CD4-positive, alpha-beta T cell treated with Interferon gamma for 1 hour (primary cell): ENCODE data around the gene KCNE4.
"Not testable (repeated sequence)": the region's sequence is repeated elsewhere in the genome, so short reads cannot be mapped to it uniquely, and the experiment has no call there.

Source experiments
- DNase-seq: peaks from one replicate; pipeline ENCODE4 v3.0.0-alpha.2; 2020

KCNE4 gene

GRCh38 chr2:223058952-223059716, 7.1 kb downstream of the KCNE4 start:
- no peak for DNase-seq

GRCh38 chr2:223060201-223060825, 8.3 kb downstream of the KCNE4 start:
- DNase-seq, result no peak

- DNase-seq, result no peak
These were observed 10.4 kb downstream of the KCNE4 start for GRCh38 chr2:223062396-223062795.

- DNase-seq, result no peak
These were observed 13.1 kb downstream of the KCNE4 start for GRCh38 chr2:223065107-223065506.

- DNase-seq, result no peak
These were observed 14.7 kb downstream of the KCNE4 start for GRCh38 chr2:223066721-223067120.

GRCh38 chr2:223068071-223068470, 16.1 kb downstream of the KCNE4 start:
- no peak for DNase-seq

- no peak for DNase-seq
These were observed 17.5 kb downstream of the KCNE4 start for GRCh38 chr2:223069465-223069864.

- no peak for DNase-seq
These were observed 18.0 kb downstream of the KCNE4 start for GRCh38 chr2:223069988-223070387.

GRCh38 chr2:223071139-223071538, 19.1 kb downstream of the KCNE4 start:
- no peak for DNase-seq

- DNase-seq, result no peak
These were observed 20.8 kb downstream of the KCNE4 start for GRCh38 chr2:223072826-223073225.

GRCh38 chr2:223075301-223076270, 23.6 kb downstream of the KCNE4 start:
- DNase-seq, result no peak

- no peak for DNase-seq
These were observed 24.6 kb downstream of the KCNE4 start for GRCh38 chr2:223076573-223076972.

- no peak for DNase-seq
These were observed 26.5 kb downstream of the KCNE4 start for GRCh38 chr2:223078482-223078881.

- no peak for DNase-seq
These were observed 27.4 kb downstream of the KCNE4 start for GRCh38 chr2:223079378-223079777.

- no peak for DNase-seq
These were observed 27.9 kb downstream of the KCNE4 start for GRCh38 chr2:223079925-223080324.

- DNase-seq, result not testable (repeated sequence)
These were observed 28.9 kb downstream of the KCNE4 start for GRCh38 chr2:223080790-223081360.

GRCh38 chr2:223081789-223082188, 29.8 kb downstream of the KCNE4 start:
- DNase-seq, result no peak

- no peak for DNase-seq
These were observed 30.7 kb downstream of the KCNE4 start for GRCh38 chr2:223082706-223083105.

- no peak for DNase-seq
These were observed 31.5 kb downstream of the KCNE4 start for GRCh38 chr2:223083402-223084070.

- no peak for DNase-seq
These were observed 32.9 kb downstream of the KCNE4 start for GRCh38 chr2:223084873-223085272.

- no peak for DNase-seq
These were observed 34.5 kb downstream of the KCNE4 start for GRCh38 chr2:223086370-223086981.

GRCh38 chr2:223087466-223087865, 35.5 kb downstream of the KCNE4 start:
- no peak for DNase-seq
